ENCODE measurements around the gene OPHN1.

Gene OPHN1

GRCh38 chrX:68440940-68441339 is 7.6 kb upstream of the OPHN1 start:
- DNase-seq (ENCODE audit: low spot score), result no peak
- TF ChIP-seq CTCF (conservative IDR thresholded peaks at IDR 0.05; ENCODE audit: low read depth), result no peak
- H3K27ac ChIP-seq, result no peak overlapping the region
- ChIA-PET POLR2A (ENCODE audit: low non-redundant PET) (no interaction called here), CTCF (no interaction called here)

DNA sequence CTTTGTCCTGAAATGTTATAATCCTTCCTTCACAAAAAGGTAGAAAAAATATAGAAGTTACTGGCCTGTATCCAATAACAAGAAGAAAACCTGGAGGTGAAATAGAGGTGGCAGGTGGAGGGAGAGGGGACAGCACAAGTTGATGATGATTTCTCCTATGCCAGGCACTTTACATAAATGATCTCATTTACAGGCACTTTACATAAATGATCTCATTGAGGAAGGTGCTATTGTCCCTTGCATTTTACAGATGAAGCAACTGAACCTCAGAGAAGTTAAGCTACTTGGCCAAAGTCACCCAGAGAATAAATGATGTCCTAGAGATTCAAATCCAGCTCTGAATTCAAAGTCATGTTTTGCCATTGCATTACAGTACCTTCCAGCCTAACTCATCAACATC is 7.1 kb upstream of the OPHN1 start:
- ChIA-PET POLR2A (ENCODE audit: low non-redundant PET) (no interaction called here), CTCF (no interaction called here)
- DNase-seq (ENCODE audit: low spot score), result no peak
- H3K27ac ChIP-seq, result no peak overlapping the region
- TF ChIP-seq CTCF (conservative IDR thresholded peaks at IDR 0.05; ENCODE audit: low read depth), result no peak

- no peak overlapping the region for H3K27ac ChIP-seq
- ChIA-PET POLR2A (ENCODE audit: low non-redundant PET) (no interaction called here), CTCF (interaction anchor here (0.6 kb wide), 2 partner anchors 14 to 104 kb away, joined by 3 to 4 read pairs; no protein-coding TSS in a partner anchor)
- DNase-seq (ENCODE audit: low spot score), result no peak
- no peak for TF ChIP-seq CTCF (conservative IDR thresholded peaks at IDR 0.05; ENCODE audit: low read depth)
Observed at GRCh38 chrX:68439341-68439740, 6.0 kb upstream of the OPHN1 start.

DNA sequence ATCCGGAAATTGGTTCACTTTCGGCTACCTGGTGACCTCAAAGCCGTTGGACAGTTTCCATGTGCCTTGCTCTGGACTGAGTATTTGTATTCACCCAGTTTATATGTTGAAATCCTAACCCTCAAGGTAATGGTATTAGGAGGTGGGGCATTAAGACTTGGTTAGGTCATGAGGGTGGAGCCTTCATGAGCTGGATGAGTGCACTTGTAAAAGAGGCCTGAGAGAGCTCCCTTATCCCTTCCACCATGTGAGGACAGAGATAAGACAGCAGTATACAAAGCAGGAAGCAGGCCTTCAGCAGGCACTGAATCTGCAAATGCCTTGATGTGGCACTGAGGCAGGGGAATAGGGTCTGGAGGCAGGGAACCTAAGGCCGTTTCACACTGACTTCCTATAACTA is 5.3 kb upstream of the OPHN1 start:
- H3K27ac ChIP-seq, result no peak overlapping the region
- POLR2A ChIA-PET (ENCODE audit: low non-redundant PET), result no interaction called here
- CTCF ChIA-PET, result interaction anchor here (0.6 to 0.7 kb wide), 2 partner anchors 14 to 78 kb away, joined by 3 to 4 read pairs; no protein-coding TSS in a partner anchor
- TF ChIP-seq CTCF (conservative IDR thresholded peaks at IDR 0.05; ENCODE audit: low read depth), result no peak
- no peak for DNase-seq (ENCODE audit: low spot score)

GRCh38 chrX:68433981-68434299 is 645 bp upstream of the OPHN1 start:
- H3K27ac ChIP-seq, result peak overlapping the region; percentile 89
- no peak for TF ChIP-seq CTCF (conservative IDR thresholded peaks at IDR 0.05; ENCODE audit: low read depth)
- ChIA-PET CTCF (interaction anchor here (0.7 kb wide), 1 partner anchor 214 kb away, joined by 3 read pairs; the partner anchor contains the start of gene STARD8), POLR2A (ENCODE audit: low non-redundant PET) (no interaction called here)
- DNase-seq (ENCODE audit: low spot score), result no peak

DNA sequence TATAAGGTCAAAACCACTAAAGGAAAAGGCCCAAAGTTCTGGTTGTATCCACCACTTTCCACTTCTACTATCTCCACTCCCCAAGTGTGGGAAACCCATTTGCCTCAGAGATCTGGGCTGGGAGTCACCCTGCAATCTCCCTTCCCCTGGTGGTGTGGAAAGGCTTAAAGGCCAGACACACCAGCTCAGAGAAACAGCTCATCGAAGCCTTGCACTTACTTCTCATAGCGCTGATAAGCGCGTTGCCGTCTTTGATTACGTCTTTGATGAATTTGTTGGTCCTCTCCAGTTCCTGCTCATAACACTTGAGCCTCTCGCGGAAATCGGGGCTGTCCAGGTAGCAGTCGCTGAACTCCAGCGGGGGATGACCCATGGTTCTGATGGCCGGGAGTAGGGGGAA is 647 bp downstream of the OPHN1 start:
- H3K27ac ChIP-seq, result peak overlapping the region; percentile 89
- CTCF ChIA-PET, result interaction anchor here (0.6 to 0.8 kb wide), 3 partner anchors 234 to 301 kb away, joined by 3 to 4 read pairs (median 3); no protein-coding TSS in a partner anchor
- no peak for DNase-seq (ENCODE audit: low spot score)
- no peak for TF ChIP-seq CTCF (conservative IDR thresholded peaks at IDR 0.05; ENCODE audit: low read depth)
- POLR2A ChIA-PET (ENCODE audit: low non-redundant PET), result no interaction called here

DNA sequence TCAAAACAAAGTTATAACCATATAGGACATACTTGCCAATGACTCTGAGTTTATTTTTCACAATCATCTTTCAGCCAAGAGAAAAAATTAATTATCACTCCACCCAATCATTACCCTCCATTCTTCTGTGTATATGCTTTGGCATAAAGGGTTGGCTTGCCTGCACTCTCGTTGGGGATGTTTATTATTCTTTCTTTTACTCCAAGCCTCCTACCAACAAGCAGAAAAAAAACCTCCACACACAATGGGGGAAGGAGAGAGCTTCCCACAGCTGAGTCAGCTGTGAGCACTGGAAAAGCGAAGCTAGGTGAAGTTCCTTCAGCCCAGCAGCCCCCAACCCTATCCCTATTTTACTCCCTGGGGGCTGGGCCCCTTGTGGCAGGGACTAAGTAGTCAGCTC is 1.5 kb downstream of the OPHN1 start:
- DNase-seq (ENCODE audit: low spot score), result no peak
- ChIA-PET CTCF (interaction anchor here (0.5 kb wide), 1 partner anchor 35 kb away, joined by 3 read pairs; no protein-coding TSS in a partner anchor), POLR2A (ENCODE audit: low non-redundant PET) (no interaction called here)
- H3K27ac ChIP-seq, result no peak overlapping the region
- no peak for TF ChIP-seq CTCF (conservative IDR thresholded peaks at IDR 0.05; ENCODE audit: low read depth)

Data from RWPE1 (cell line).